ENCODE data around the gene IGF2BP3. TPM values are rescaled to one million over a fixed set of nuclear protein-coding genes. Genes with fewer than 3 reads are reported as not detected.

IGF2BP3 gene
- polyA plus RNA-seq, 1 donor (not counting 4 experiments of a cell fraction or from before 2014, with no cell fraction given): 22.3 TPM

- dilution Hi-C loops (cut with MboI; ENCODE audit: extremely low pct_ligation_motif_present, low sequenced_read_pairs): no loop called here
- H3K9me1 ChIP-seq (ENCODE audit: control insufficient read depth, extremely low read depth, insufficient read depth, low read length): no peaks in the 10 kb centered on the region
- H3K36me3 ChIP-seq (ENCODE audit: control insufficient read depth in 2 of 2, extremely low read depth in 1 of 2, insufficient read depth in 2 of 2, low read length in 2 of 2): no peaks in the 10 kb centered on the region
- H3K4me3 ChIP-seq (ENCODE audit: control insufficient read depth in 2 of 3, extremely low read depth in 1 of 3, insufficient read depth in 2 of 3, low read depth in 1 of 3, low read length in 3 of 3): no peak overlapping the region
- H3K27me3 ChIP-seq (ENCODE audit: control insufficient read depth, extremely low read depth, insufficient read depth, low read length): no peaks in the 10 kb centered on the region
- H2AFZ ChIP-seq (ENCODE audit: control insufficient read depth, low read length): no peak overlapping the region
- H3K79me2 ChIP-seq (ENCODE audit: control insufficient read depth, insufficient read depth, low read length): no peaks in the 10 kb centered on the region
- H3K27ac ChIP-seq (ENCODE audit: control insufficient read depth, insufficient read depth, low read length): no peak overlapping the region
- no peak for DNase-seq (ENCODE audit: low read depth, low spot score)
- H3K9me3 ChIP-seq (ENCODE audit: control insufficient read depth, low read depth, low read length): no peaks in the 10 kb centered on the region
- TF ChIP-seq CTCF (optimal IDR thresholded peaks at IDR 0.05 in 1 of 3, IDR thresholded peaks at IDR 0.05 in 1 of 3, conservative IDR thresholded peaks at IDR 0.05 in 1 of 3; ENCODE audit: extremely low read depth in 1 of 3, insufficient read depth in 2 of 3, low read length in 3 of 3): no peak
- H3K4me2 ChIP-seq (ENCODE audit: control insufficient read depth, extremely low read depth, insufficient read depth, low read depth, low read length): no peak overlapping the region
- H4K20me1 ChIP-seq (ENCODE audit: control insufficient read depth, extremely low read depth, insufficient read depth, low read length): no peaks in the 10 kb centered on the region
- H3K4me1 ChIP-seq (ENCODE audit: control insufficient read depth, extremely low read depth, insufficient read depth, low read length): peaks cover 7% of the 10 kb centered on the region
- no peak overlapping the region for H3K9ac ChIP-seq (ENCODE audit: control insufficient read depth, extremely low read depth, insufficient read depth, low read length)
- no peak for FAIRE-seq
Measured at GRCh38 chr7:23422909-23423308, 47.4 kb downstream of the IGF2BP3 start.

DNA sequence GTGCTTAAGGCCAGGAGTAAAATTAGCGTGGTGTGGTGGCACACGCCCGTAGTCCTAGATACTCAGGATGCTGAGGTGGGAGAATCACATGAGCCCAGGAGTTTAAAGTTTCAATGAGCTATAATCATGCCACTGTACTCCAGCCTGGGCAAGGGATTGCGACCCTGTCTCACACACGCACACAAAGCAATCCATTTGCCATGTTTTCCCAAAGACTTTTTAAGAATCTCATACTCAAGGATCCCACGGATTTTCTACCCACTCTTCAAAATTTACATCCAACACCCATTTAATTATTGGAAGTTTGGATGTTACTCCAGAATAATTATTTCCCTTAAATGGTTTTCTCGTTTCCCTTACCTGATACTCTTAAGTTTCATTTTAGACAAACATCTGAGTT, 47.9 kb downstream of the IGF2BP3 start:
- Histone ChIP-seq H3K27me3 (ENCODE audit: control insufficient read depth, extremely low read depth, insufficient read depth, low read length) (no peaks in the 10 kb centered on the region), H3K4me2 (ENCODE audit: control insufficient read depth, extremely low read depth, insufficient read depth, low read depth, low read length) (no peak overlapping the region), H3K79me2 (ENCODE audit: control insufficient read depth, insufficient read depth, low read length) (no peaks in the 10 kb centered on the region), H3K4me1 (ENCODE audit: control insufficient read depth, extremely low read depth, insufficient read depth, low read length) (peaks cover 9% of the 10 kb centered on the region), H3K9me1 (ENCODE audit: control insufficient read depth, extremely low read depth, insufficient read depth, low read length) (no peaks in the 10 kb centered on the region), H2AFZ (ENCODE audit: control insufficient read depth, low read length) (no peak overlapping the region), H3K9ac (ENCODE audit: control insufficient read depth, extremely low read depth, insufficient read depth, low read length) (no peak overlapping the region), H3K4me3 (ENCODE audit: control insufficient read depth in 2 of 3, extremely low read depth in 1 of 3, insufficient read depth in 2 of 3, low read depth in 1 of 3, low read length in 3 of 3) (no peak overlapping the region), H3K27ac (ENCODE audit: control insufficient read depth, insufficient read depth, low read length) (no peak overlapping the region), H3K36me3 (ENCODE audit: control insufficient read depth in 2 of 2, extremely low read depth in 1 of 2, insufficient read depth in 2 of 2, low read length in 2 of 2) (no peaks in the 10 kb centered on the region), H4K20me1 (ENCODE audit: control insufficient read depth, extremely low read depth, insufficient read depth, low read length) (no peaks in the 10 kb centered on the region), H3K9me3 (ENCODE audit: control insufficient read depth, low read depth, low read length) (no peaks in the 10 kb centered on the region)
- DNase-seq (ENCODE audit: low read depth, low spot score) (no peak), FAIRE-seq (no peak)
- no peak for TF ChIP-seq EZH2 (IDR thresholded peaks at IDR 0.05; ENCODE audit: low read length)
- TF ChIP-seq CTCF (optimal IDR thresholded peaks at IDR 0.05 in 1 of 3, IDR thresholded peaks at IDR 0.05 in 1 of 3, conservative IDR thresholded peaks at IDR 0.05 in 1 of 3; ENCODE audit: extremely low read depth in 1 of 3, insufficient read depth in 2 of 3, low read length in 3 of 3): no peak
- dilution Hi-C loops (cut with MboI; ENCODE audit: extremely low pct_ligation_motif_present, low sequenced_read_pairs): no loop called here

All from keratinocyte (primary cell).